Measurements from ENCODE around the gene SYT10.

SYT10 gene, protein sequence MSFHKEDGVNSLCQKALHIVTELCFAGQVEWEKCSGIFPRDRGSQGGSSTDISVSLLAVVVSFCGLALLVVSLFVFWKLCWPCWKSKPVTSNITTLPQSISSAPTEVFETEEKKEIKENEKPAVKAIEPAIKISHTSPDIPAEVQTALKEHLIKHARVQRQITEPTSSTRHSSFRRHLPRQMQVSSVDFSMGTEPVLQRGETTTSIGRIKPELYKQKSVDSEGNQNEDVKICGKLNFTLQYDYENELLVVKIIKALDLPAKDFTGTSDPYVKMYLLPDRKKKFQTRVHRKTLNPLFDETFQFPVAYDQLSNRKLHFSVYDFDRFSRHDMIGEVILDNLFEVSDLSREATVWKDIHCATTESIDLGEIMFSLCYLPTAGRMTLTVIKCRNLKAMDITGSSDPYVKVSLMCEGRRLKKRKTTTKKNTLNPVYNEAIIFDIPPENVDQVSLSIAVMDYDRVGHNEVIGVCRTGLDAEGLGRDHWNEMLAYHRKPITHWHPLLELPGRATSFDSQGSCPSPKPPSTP

GRCh38 chr12:33439587-33440011, at the start of gene SYT10:
Gene SYT10 (minus strand): TSS chr12:33439819. CDS start chr12:33439522, 297 bp downstream.
- in situ Hi-C loops (cut with HindIII; ENCODE audit: low sequenced_read_pairs) = no loop called here
- no peak for TF ChIP-seq CTCF (IDR thresholded peaks at IDR 0.05; ENCODE audit: low read depth, low read length)
- peak; percentile 26 for DNase-seq (ENCODE audit: low read depth, low spot score)
- H3K4me3 ChIP-seq (ENCODE audit: low read depth, low read length) = peak within 1 kb of the TSS; percentile 46

GRCh38 chr12:33488036-33488435, 48.4 kb upstream of the SYT10 start:
- in situ Hi-C loops (cut with HindIII; ENCODE audit: low sequenced_read_pairs) = no loop called here
- DNase-seq (ENCODE audit: low read depth, low spot score) = no peak
- no peak for TF ChIP-seq CTCF (IDR thresholded peaks at IDR 0.05; ENCODE audit: low read depth, low read length)
- no peak overlapping the region for H3K4me3 ChIP-seq (ENCODE audit: low read depth, low read length)

GRCh38 chr12:33486058-33486457, 46.4 kb upstream of the SYT10 start:
- in situ Hi-C loops (cut with HindIII; ENCODE audit: low sequenced_read_pairs) = no loop called here

GRCh38 chr12:33484161-33484560, 44.5 kb upstream of the SYT10 start:
- H3K4me3 ChIP-seq (ENCODE audit: low read depth, low read length) = no peak overlapping the region
- no peak for DNase-seq (ENCODE audit: low read depth, low spot score)
- in situ Hi-C loops (cut with HindIII; ENCODE audit: low sequenced_read_pairs) = no loop called here
- no peak for TF ChIP-seq CTCF (IDR thresholded peaks at IDR 0.05; ENCODE audit: low read depth, low read length)

More at GRCh38 chr12:33486058-33486457, 46.4 kb upstream of the SYT10 start:
- H3K4me3 ChIP-seq (ENCODE audit: low read depth, low read length) = no peak overlapping the region
- no peak for DNase-seq (ENCODE audit: low read depth, low spot score)
- no peak for TF ChIP-seq CTCF (IDR thresholded peaks at IDR 0.05; ENCODE audit: low read depth, low read length)

- in situ Hi-C loops (cut with HindIII; ENCODE audit: low sequenced_read_pairs) = no loop called here
- TF ChIP-seq CTCF (IDR thresholded peaks at IDR 0.05; ENCODE audit: low read depth, low read length) = no peak
- no peak overlapping the region for H3K4me3 ChIP-seq (ENCODE audit: low read depth, low read length)
- DNase-seq (ENCODE audit: low read depth, low spot score) = no peak
Measured at GRCh38 chr12:33480366-33480765, 40.7 kb upstream of the SYT10 start.

DNA sequence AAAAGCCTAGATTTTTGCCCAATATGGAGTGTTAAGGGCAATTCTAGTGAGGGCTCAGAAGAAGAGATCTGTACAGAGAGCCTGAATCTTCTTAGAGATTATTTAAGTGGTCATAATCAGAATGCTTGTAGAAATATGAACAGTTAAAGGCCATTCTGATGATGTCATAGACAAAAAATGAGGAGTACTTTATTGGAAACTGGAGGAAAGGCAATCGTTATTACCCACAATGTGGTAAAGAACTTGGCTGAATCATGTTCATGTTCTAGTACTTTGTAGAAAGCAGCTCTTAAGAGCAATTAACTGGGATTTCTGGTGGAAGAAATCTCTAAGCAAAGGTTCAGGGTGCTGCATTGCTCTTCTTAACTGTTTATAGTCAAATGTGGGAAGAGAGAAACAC, 36.4 kb upstream of the SYT10 start:
- no peak overlapping the region for H3K4me3 ChIP-seq (ENCODE audit: low read depth, low read length)
- no peak for TF ChIP-seq CTCF (IDR thresholded peaks at IDR 0.05; ENCODE audit: low read depth, low read length)
- in situ Hi-C loops (cut with HindIII; ENCODE audit: low sequenced_read_pairs) = no loop called here
- DNase-seq (ENCODE audit: low read depth, low spot score) = no peak
